NB4 (cell line): ENCODE results near the gene HCN2.

ENCODE experiments used
- CTCF ChIP-seq: IDR thresholded peaks from one replicate; pipeline ENCODE4 v1.5.1; 2012; ENCODE audit warnings: low read depth, low read length
- MYC ChIP-seq: IDR thresholded peaks from 2 replicates; pipeline ENCODE4 v1.6.1; 2011; ENCODE audit warnings: low read depth, low read length

GRCh38 chr19:610071-610800, 20.6 kb downstream of the HCN2 start:
- TF ChIP-seq CTCF (no peak), MYC (no peak)
